ENCODE data around the gene TRH.

TRH gene

GRCh38 chr3:129974564-129974832 lies at the start of gene TRH:
TRH (plus strand) TSS chr3:129974720; CDS start chr3:129975817, 1,097 bp downstream.
- no peak for DNase-seq (ENCODE audit: low spot score)

- DNase-seq (ENCODE audit: low spot score): no peak
Observed at GRCh38 chr3:129927072-129927471, 47.4 kb upstream of the TRH start.

- no peak for DNase-seq (ENCODE audit: low spot score)
Observed at GRCh38 chr3:129929383-129929782, 45.1 kb upstream of the TRH start.

- DNase-seq (ENCODE audit: low spot score): no peak
Observed at GRCh38 chr3:129933471-129933870, 41.0 kb upstream of the TRH start.

- peak; percentile 21 for DNase-seq (ENCODE audit: low spot score)
Observed at GRCh38 chr3:129934234-129935123, 40.0 kb upstream of the TRH start.

GRCh38 chr3:129936757-129937156 lies 37.8 kb upstream of the TRH start:
- DNase-seq (ENCODE audit: low spot score): peak; percentile 70

GRCh38 chr3:129937717-129938116 lies 36.8 kb upstream of the TRH start:
- DNase-seq (ENCODE audit: low spot score): no peak

- no peak for DNase-seq (ENCODE audit: low spot score)
Observed at GRCh38 chr3:129938140-129938930, 36.2 kb upstream of the TRH start.

GRCh38 chr3:129940086-129940485 lies 34.4 kb upstream of the TRH start:
- no peak for DNase-seq (ENCODE audit: low spot score)

- DNase-seq (ENCODE audit: low spot score): peak; percentile 67
Observed at GRCh38 chr3:129942296-129942695, 32.2 kb upstream of the TRH start.

GRCh38 chr3:129943020-129943419 lies 31.5 kb upstream of the TRH start:
- no peak for DNase-seq (ENCODE audit: low spot score)

GRCh38 chr3:129944709-129945108 lies 29.8 kb upstream of the TRH start:
- DNase-seq (ENCODE audit: low spot score): no peak

GRCh38 chr3:129947538-129948240 lies 26.8 kb upstream of the TRH start:
- DNase-seq (ENCODE audit: low spot score): no peak

- no peak for DNase-seq (ENCODE audit: low spot score)
Observed at GRCh38 chr3:129950318-129951046, 24.0 kb upstream of the TRH start.

GRCh38 chr3:129952556-129953355 lies 21.8 kb upstream of the TRH start:
- no peak for DNase-seq (ENCODE audit: low spot score)

- no peak for DNase-seq (ENCODE audit: low spot score)
Observed at GRCh38 chr3:129953621-129954020, 20.9 kb upstream of the TRH start.

GRCh38 chr3:129954514-129954913 lies 20.0 kb upstream of the TRH start:
- DNase-seq (ENCODE audit: low spot score): no peak

GRCh38 chr3:129956936-129957335 lies 17.6 kb upstream of the TRH start:
- no peak for DNase-seq (ENCODE audit: low spot score)

GRCh38 chr3:129958755-129959154 lies 15.8 kb upstream of the TRH start:
- DNase-seq (ENCODE audit: low spot score): no peak

GRCh38 chr3:129961141-129961541 lies 13.4 kb upstream of the TRH start:
- DNase-seq (ENCODE audit: low spot score): no peak

- DNase-seq (ENCODE audit: low spot score): no peak
Observed at GRCh38 chr3:129962600-129962999, 11.9 kb upstream of the TRH start.
